H1 (cell line): ENCODE data around the gene LARGE2. TPM values are rescaled to one million over a fixed set of nuclear protein-coding genes. Genes with fewer than 3 reads are reported as not detected.

Source experiments
- BACH1 ChIP-seq: IDR thresholded peaks from 2 replicates; pipeline ENCODE4 v1.6.1; 2012; ENCODE audit warnings: low read length, improper control_type of control experiment
- polyA plus RNA-seq, 7 experiments: library from polyadenylated mRNA; depleted of rRNA in 3 of 7; stranded (reverse) in 5 of 7; unstranded in 2 of 7; fragments of >200 nt in 5 of 7; fragments of 200-250 nt in 2 of 7; gene quantifications; 1 replicate in 5 of 7; 2 replicates in 1 of 7; 4 replicates in 1 of 7; pipeline versions ENCODE4 v1.2.1 to v1.2.3, GENCODE V29; 2011 to 2013; ENCODE audit warnings: missing spikeins in 2 of 7, mixed read lengths in 2 of 7
- total RNA-seq: library from RNA; stranded (reverse); fragmentation: NEBNext Ultra II Directional; extraction: Animal tissue kit (Norgen Biotek cat#: 25700); gene quantifications from 2 replicates; pipeline ENCODE4 v1.2.1, GENCODE V29; 2021
- TF ChIP-seq, protein P1 (sequence below), 3 experiments: IDR thresholded peaks; 1 replicate in 2 of 3; 2 replicates in 1 of 3; pipeline versions ENCODE4 v1.5.1 to v1.6.1; 2011; ENCODE audit warnings: low read length in 3 of 3, mild to moderate bottlenecking in 3 of 3, inconsistent platforms in 2 of 3, low read depth in 1 of 3, moderate library complexity in 1 of 3; ENCODE audit not compliant: insufficient read depth in 1 of 3; ENCODE audit errors: control extremely low read depth in 1 of 3

The LARGE2 gene
- total and polyA plus RNA-seq, 2 of the 8 experiments (the other 6 are each of a cell fraction or from before 2014, with no cell fraction given) = 111 to 137 TPM

- TF ChIP-seq BACH1 = no peak
- TF ChIP-seq, protein P1, sequence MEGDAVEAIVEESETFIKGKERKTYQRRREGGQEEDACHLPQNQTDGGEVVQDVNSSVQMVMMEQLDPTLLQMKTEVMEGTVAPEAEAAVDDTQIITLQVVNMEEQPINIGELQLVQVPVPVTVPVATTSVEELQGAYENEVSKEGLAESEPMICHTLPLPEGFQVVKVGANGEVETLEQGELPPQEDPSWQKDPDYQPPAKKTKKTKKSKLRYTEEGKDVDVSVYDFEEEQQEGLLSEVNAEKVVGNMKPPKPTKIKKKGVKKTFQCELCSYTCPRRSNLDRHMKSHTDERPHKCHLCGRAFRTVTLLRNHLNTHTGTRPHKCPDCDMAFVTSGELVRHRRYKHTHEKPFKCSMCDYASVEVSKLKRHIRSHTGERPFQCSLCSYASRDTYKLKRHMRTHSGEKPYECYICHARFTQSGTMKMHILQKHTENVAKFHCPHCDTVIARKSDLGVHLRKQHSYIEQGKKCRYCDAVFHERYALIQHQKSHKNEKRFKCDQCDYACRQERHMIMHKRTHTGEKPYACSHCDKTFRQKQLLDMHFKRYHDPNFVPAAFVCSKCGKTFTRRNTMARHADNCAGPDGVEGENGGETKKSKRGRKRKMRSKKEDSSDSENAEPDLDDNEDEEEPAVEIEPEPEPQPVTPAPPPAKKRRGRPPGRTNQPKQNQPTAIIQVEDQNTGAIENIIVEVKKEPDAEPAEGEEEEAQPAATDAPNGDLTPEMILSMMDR (IDR thresholded peaks at IDR 0.05; ENCODE audit: control extremely low read depth in 1 of 3, insufficient read depth in 1 of 3, low read depth in 1 of 3, low read length in 3 of 3) = no peak
Observed at GRCh38 chr11:45933846-45934579, 11.6 kb downstream of the LARGE2 start (continued).
